ENCODE results near the gene CDHR3. TPM values are rescaled to one million over a fixed set of nuclear protein-coding genes. Genes with fewer than 3 reads are reported as not detected.

The CDHR3 gene
- total and polyA plus RNA-seq, 4 donors = 1.0 to 10.5 (median 1.8) TPM

GRCh38 chr7:106034383-106034782, 71.3 kb downstream of the CDHR3 start:
- WGBS = 97% methylated on average over 2 of the region's 2 CpGs
- Histone ChIP-seq H3K27ac (ENCODE audit: low read depth in 1 of 2, low read length in 2 of 2) (no peak overlapping the region), H3K4me1 (ENCODE audit: control insufficient read depth in 4 of 4, insufficient read depth in 4 of 4, low read length in 3 of 4) (no peaks in the 10 kb centered on the region), H3K36me3 (ENCODE audit: control insufficient read depth in 4 of 4, insufficient read depth in 3 of 4, low read depth in 1 of 4, low read length in 3 of 4) (no peaks in the 10 kb centered on the region), H3K9me3 (ENCODE audit: control insufficient read depth in 4 of 4, low read length in 3 of 4) (peaks cover 0 to 3% (median 1%) of the 10 kb centered on the region in 4 donors), H3K4me3 (ENCODE audit: low read depth in 1 of 3, low read length in 3 of 3) (no peak overlapping the region), H3K27me3 (ENCODE audit: control insufficient read depth in 4 of 4, insufficient read depth in 4 of 4, low read length in 3 of 4) (no peaks in the 10 kb centered on the region), H3K9ac (ENCODE audit: low read depth in 1 of 2, low read length in 2 of 2) (no peak overlapping the region)
- TF ChIP-seq NR2F2 (IDR thresholded peaks at IDR 0.05) = no peak
- no peak for TF ChIP-seq MAX (IDR thresholded peaks at IDR 0.05)
- TF ChIP-seq HNF4G (IDR thresholded peaks at IDR 0.05) = no peak
- no peak for TF ChIP-seq ZBTB33 (IDR thresholded peaks at IDR 0.05)
- no peak for TF ChIP-seq FOXA2 (IDR thresholded peaks at IDR 0.05)
- TF ChIP-seq GABPA (IDR thresholded peaks at IDR 0.05 in 1 of 2, conservative IDR thresholded peaks at IDR 0.05 in 1 of 2) = no peak
- TF ChIP-seq CTCF (IDR thresholded peaks at IDR 0.05; ENCODE audit: low read depth, low read length, missing input control) = no peak
- TF ChIP-seq RXRA (IDR thresholded peaks at IDR 0.05) = no peak
- no peak for TF ChIP-seq HNF4A (conservative IDR thresholded peaks at IDR 0.05)
- no peak for TF ChIP-seq YY1 (IDR thresholded peaks at IDR 0.05)
- no peak for TF ChIP-seq JUND (IDR thresholded peaks at IDR 0.05)
- no peak for TF ChIP-seq REST (IDR thresholded peaks at IDR 0.05)
- no peak for TF ChIP-seq TAF1 (conservative IDR thresholded peaks at IDR 0.05)
- no peak for TF ChIP-seq EGR1 (IDR thresholded peaks at IDR 0.05; ENCODE audit: low read depth in 2 of 2)
- TF ChIP-seq ATF3 (IDR thresholded peaks at IDR 0.05) = no peak
- no peak for TF ChIP-seq FOXA1 (IDR thresholded peaks at IDR 0.05)
- TF ChIP-seq RAD21 (IDR thresholded peaks at IDR 0.05) = no peak
- TF ChIP-seq SP1 (IDR thresholded peaks at IDR 0.05) = no peak
- no peak for DNase-seq (ENCODE audit: low spot score)

All from liver (tissue), 9 donors.